HG02885 (cell line): ENCODE results near the gene PPM1L.

ENCODE experiments used
- ATAC-seq: cut with Tn5 transposase; IDR thresholded peaks from one replicate; pipeline ENCODE4 v1.9.1; 2021; ENCODE audit warnings: mild to moderate bottlenecking; ENCODE audit not compliant: unreplicated experiment, poor library complexity

Gene PPM1L

GRCh38 chr3:161070980-161071663 lies 315.1 kb downstream of the PPM1L start:
- no peak for ATAC-seq

GRCh38 chr3:161072211-161072621 lies 316.2 kb downstream of the PPM1L start:
- ATAC-seq, result no peak

GRCh38 chr3:161072751-161073150 lies 316.7 kb downstream of the PPM1L start:
- ATAC-seq, result no peak

GRCh38 chr3:161073181-161073580 lies 317.1 kb downstream of the PPM1L start:
- ATAC-seq, result no peak

GRCh38 chr3:161081633-161082032 lies 325.6 kb downstream of the PPM1L start:
- ATAC-seq, result peak; percentile 92

- peak; percentile 29 for ATAC-seq
Observed at GRCh38 chr3:161082063-161082462, 326.0 kb downstream of the PPM1L start.

- no peak for ATAC-seq
Observed at GRCh38 chr3:161083131-161083530, 327.1 kb downstream of the PPM1L start.

- ATAC-seq, result no peak
Observed at GRCh38 chr3:161084277-161084676, 328.2 kb downstream of the PPM1L start.

GRCh38 chr3:161093895-161094294 lies 337.9 kb downstream of the PPM1L start:
- no peak for ATAC-seq

- ATAC-seq, result no peak
Observed at GRCh38 chr3:161096771-161097367, 340.8 kb downstream of the PPM1L start.

- ATAC-seq, result no peak
Observed at GRCh38 chr3:161100994-161101393, 345.0 kb downstream of the PPM1L start.

GRCh38 chr3:161101609-161102008 lies 345.6 kb downstream of the PPM1L start:
- ATAC-seq, result no peak

- no peak for ATAC-seq
Observed at GRCh38 chr3:161103776-161104385, 347.9 kb downstream of the PPM1L start.

GRCh38 chr3:161104561-161105551 lies 348.8 kb downstream of the PPM1L start, which contains the start of gene B3GALNT1:
Gene B3GALNT1, minus strand, starts transcription at chr3:161105349. Its CDS starts 18,595 bp downstream, at chr3:161086754.
- peak; percentile 77 for ATAC-seq

GRCh38 chr3:161107311-161107710 lies 351.3 kb downstream of the PPM1L start:
- no peak for ATAC-seq

GRCh38 chr3:161108840-161109239 lies 352.8 kb downstream of the PPM1L start:
- no peak for ATAC-seq

- no peak for ATAC-seq
Observed at GRCh38 chr3:161117646-161118045, 361.6 kb downstream of the PPM1L start.

GRCh38 chr3:161126495-161126894 lies 370.5 kb downstream of the PPM1L start:
- no peak for ATAC-seq
